Ovary (tissue), 9 donors: ENCODE data around the gene SEMA5B. TPM values are rescaled to one million over a fixed set of nuclear protein-coding genes. Genes with fewer than 3 reads are reported as not detected.

Experiments used
- DNase-seq, 5 donors: peaks; one replicate each; pipeline ENCODE4 v3.0.0-alpha.2; 2019 to 2020
- H3K27ac ChIP-seq, 2 donors: fragments of 200-600 bp; one replicate each; pipeline versions ENCODE4 v1.5.1 to v1.8.0; 2019 to 2022
- H3K27me3 ChIP-seq: fragments of 200-600 bp; one replicate; pipeline ENCODE4 v1.8.0; 2022
- H3K36me3 ChIP-seq: fragments of 200-600 bp; sonication (generic); one replicate; pipeline ENCODE4 v1.5.1; 2019
- H3K4me1 ChIP-seq: one replicate; pipeline ENCODE4 v1.8.1; 2013; ENCODE audit warnings: mild to moderate bottlenecking, moderate library complexity; ENCODE audit not compliant: insufficient read depth
- H3K4me3 ChIP-seq: fragments of 200-600 bp; sonication (generic); one replicate; pipeline ENCODE4 v1.5.1; 2017
- H3K9me3 ChIP-seq, 2 donors: fragments of 200-600 bp in 1 of 2; sonication (generic) in 1 of 2; one replicate each; pipeline versions ENCODE4 v1.5.1 to v1.8.1; 2013 to 2019; ENCODE audit warnings: mild to moderate bottlenecking in 1 of 2, moderate library complexity in 1 of 2
- EP300 ChIP-seq: sonication (generic); formaldehyde crosslinking; IDR thresholded peaks from one replicate; pipeline ENCODE4 v1.6.1; 2017; ENCODE audit warnings: antibody characterized with exemption
- POLR2A ChIP-seq: fragments of 450-650 bp; IDR thresholded peaks from one replicate; pipeline ENCODE4 v1.6.1; 2017; ENCODE audit warnings: antibody characterized with exemption, mild to moderate bottlenecking, moderate library complexity
- WGBS, 3 donors: extraction: QIAGEN DNeasy Blood & Tissue Kit in 1 of 3; methylation state at CpG; one replicate each; pipeline versions ENCODE4 v1.1.5 to v1.1.7; 2013 to 2017; 5-methylcytosine and 5-hydroxymethylcytosine counted together
- intact Hi-C, 4 donors: fragments of 100-400 bp; cut with DNase I; formaldehyde crosslinking; loops; one replicate each; pipeline versions ENCODE4 v1.11.0 to v1.15.1; 2022 to 2023
- polyA plus RNA-seq, 2 donors: library from polyadenylated mRNA; stranded (reverse); fragments of 200-250 nt in 1 of 2; fragments of 350-450 nt in 1 of 2; fragmentation: Illumina TruSeq in 1 of 2; extraction: RNeasy Lipid Tissue Mini Kit (QIAGEN cat#74804) in 1 of 2; gene quantifications; one replicate each; pipeline ENCODE4 v1.2.3, GENCODE V29; 2013 to 2014
- total RNA-seq, 7 donors: library from RNA; depleted of rRNA in 2 of 7; stranded (reverse); fragments of >200 nt in 2 of 7; fragmentation: NEBNext Ultra II Directional in 3 of 7; extraction: Animal tissue kit (Norgen Biotek cat#: 25700) in 3 of 7; gene quantifications; one replicate each; pipeline versions ENCODE4 v1.1.0 to v1.2.4, GENCODE V29; 2016 to 2023
- TF ChIP-seq, protein P1 (sequence below), 3 donors: fragments of 450-650 bp in 2 of 3; fragments of 200-600 bp in 1 of 3; IDR thresholded peaks; one replicate each; pipeline versions ENCODE4 v1.5.1 to v1.8.0; 2016 to 2022; ENCODE audit warnings: antibody characterized with exemption in 3 of 3, mild to moderate bottlenecking in 1 of 3
- donor health status: DM: no; HTN: no; CAD: no; lungs with moderate emphysema.
- donor health status: DM: no; HTN: no; CAD: no.
- donor health status: Bipolar disorder and iron deficiency.
- donor health status: DM: yes; HTN: yes; CAD: no.
- donor health status: DM: no; HTN: no; CAD: no.
- donor health status: DM: yes; HTN: yes; CAD: no.

Gene SEMA5B
- total and polyA plus RNA-seq, 9 donors: 0.22 to 3.1 (median 1.3) TPM

DNA sequence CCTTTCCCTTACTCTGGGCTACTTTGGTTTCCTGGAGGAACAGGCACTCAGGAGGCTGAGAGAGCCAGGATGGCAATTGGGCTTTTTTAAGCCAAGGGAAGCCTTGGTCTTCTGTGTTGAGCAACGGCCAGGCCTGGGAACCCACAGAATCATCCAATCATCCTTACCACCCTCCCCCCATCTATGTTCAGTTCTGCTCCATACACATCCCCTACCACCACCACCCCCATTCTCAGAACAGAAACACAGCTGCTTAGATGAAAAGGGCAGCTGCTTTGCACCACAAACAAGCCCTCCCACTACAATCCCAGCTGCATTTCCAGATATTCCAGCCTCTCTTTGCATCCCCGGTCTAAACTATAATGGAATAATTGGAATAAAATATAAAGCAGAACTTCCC lies 21.0 kb downstream of the SEMA5B start:
- H3K27me3 ChIP-seq: no peaks in the 10 kb centered on the region
- 4 to 19% (median 6%) methylated on average over 2 of the region's 2 CpGs for WGBS, 3 donors
- H3K36me3 ChIP-seq: no peaks in the 10 kb centered on the region
- H3K4me3 ChIP-seq: no peak overlapping the region
- TF ChIP-seq, protein P1, sequence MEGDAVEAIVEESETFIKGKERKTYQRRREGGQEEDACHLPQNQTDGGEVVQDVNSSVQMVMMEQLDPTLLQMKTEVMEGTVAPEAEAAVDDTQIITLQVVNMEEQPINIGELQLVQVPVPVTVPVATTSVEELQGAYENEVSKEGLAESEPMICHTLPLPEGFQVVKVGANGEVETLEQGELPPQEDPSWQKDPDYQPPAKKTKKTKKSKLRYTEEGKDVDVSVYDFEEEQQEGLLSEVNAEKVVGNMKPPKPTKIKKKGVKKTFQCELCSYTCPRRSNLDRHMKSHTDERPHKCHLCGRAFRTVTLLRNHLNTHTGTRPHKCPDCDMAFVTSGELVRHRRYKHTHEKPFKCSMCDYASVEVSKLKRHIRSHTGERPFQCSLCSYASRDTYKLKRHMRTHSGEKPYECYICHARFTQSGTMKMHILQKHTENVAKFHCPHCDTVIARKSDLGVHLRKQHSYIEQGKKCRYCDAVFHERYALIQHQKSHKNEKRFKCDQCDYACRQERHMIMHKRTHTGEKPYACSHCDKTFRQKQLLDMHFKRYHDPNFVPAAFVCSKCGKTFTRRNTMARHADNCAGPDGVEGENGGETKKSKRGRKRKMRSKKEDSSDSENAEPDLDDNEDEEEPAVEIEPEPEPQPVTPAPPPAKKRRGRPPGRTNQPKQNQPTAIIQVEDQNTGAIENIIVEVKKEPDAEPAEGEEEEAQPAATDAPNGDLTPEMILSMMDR (IDR thresholded peaks at IDR 0.05): no peak
- TF ChIP-seq POLR2A (no peak), EP300 (no peak)
- no peaks in the 10 kb centered on the region for H3K4me1 ChIP-seq
- DNase-seq: no peak
- intact Hi-C loops: no loop called here
- no peaks in the 10 kb centered on the region for H3K9me3 ChIP-seq
- no peak overlapping the region for H3K27ac ChIP-seq

DNA sequence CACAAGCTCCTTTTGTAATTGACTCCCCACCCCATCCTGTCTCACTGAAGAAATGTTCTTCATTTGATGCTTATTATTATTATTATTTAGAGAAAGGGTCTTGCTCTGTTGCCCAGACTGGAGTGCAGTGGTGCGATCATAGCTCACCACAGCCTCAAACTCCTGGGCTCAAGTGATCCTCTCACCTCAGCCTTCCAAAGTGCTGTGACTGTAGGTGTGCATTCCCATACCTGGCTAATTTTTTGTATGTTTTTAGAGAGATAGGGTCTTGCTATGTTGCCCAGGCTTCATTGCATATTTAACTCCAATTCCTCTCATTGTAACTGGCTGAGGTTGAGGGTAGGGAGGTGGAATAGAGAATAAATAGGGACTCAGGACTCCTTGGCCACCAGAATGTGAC lies 22.3 kb downstream of the SEMA5B start:
- TF ChIP-seq EP300: no peak
- TF ChIP-seq, protein P1 (IDR thresholded peaks at IDR 0.05): no peak
- TF ChIP-seq POLR2A: no peak
- DNase-seq: no peak
- H3K4me3 ChIP-seq: no peak overlapping the region
- WGBS, 3 donors: 98 to 100% (median 100%) methylated on average over 1 of the region's 1 CpG
- intact Hi-C loops: no loop called here
- no peaks in the 10 kb centered on the region for H3K36me3 ChIP-seq
- H3K27ac ChIP-seq: no peak overlapping the region
- no peaks in the 10 kb centered on the region for H3K4me1 ChIP-seq
- H3K27me3 ChIP-seq: no peaks in the 10 kb centered on the region
- no peaks in the 10 kb centered on the region for H3K9me3 ChIP-seq

DNA sequence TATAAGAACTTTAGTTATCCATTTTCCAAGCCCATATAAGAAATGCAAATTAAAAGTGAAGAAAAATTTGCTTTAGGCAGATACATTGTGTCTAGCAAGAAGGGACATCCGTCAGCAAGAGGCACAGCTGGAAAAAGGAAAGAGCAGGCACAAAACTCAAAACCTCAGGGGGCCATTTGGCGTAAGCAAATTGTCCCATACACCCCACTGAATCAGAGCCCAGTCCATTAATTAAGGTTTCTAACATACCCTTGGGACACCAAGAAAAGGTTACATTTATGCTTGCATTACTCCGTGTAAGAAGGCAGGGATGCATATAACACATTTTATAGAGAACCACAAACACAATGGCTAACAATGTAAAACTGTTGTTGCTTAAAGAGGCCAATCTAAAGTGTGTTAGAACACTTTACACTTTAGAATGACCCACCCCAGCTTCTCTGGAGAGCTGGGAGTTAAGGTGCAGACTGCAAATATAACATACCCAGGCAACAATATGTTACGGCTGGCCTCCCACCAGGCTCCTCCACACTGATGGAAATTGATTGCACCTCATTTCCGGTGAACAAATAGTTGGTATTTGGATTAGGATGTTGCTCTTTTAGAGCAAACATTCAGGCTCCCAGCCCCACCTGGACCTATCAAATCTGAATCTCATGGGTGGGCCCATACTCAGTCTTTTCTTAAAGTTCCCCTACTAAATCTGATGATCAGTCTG lies 23.2 kb downstream of the SEMA5B start:
- Histone ChIP-seq H3K4me3 (no peak overlapping the region), H3K27ac (no peak overlapping the region), H3K4me1 (no peaks in the 10 kb centered on the region), H3K36me3 (no peaks in the 10 kb centered on the region), H3K27me3 (no peaks in the 10 kb centered on the region), H3K9me3 (no peaks in the 10 kb centered on the region)
- no peak for TF ChIP-seq POLR2A
- no peak for TF ChIP-seq EP300
- TF ChIP-seq, protein P1 (IDR thresholded peaks at IDR 0.05): no peak
- 74 to 83% (median 78%) methylated on average over 5 of the region's 5 CpGs for WGBS, 3 donors
- DNase-seq: no peak
- intact Hi-C loops: no loop called here

DNA sequence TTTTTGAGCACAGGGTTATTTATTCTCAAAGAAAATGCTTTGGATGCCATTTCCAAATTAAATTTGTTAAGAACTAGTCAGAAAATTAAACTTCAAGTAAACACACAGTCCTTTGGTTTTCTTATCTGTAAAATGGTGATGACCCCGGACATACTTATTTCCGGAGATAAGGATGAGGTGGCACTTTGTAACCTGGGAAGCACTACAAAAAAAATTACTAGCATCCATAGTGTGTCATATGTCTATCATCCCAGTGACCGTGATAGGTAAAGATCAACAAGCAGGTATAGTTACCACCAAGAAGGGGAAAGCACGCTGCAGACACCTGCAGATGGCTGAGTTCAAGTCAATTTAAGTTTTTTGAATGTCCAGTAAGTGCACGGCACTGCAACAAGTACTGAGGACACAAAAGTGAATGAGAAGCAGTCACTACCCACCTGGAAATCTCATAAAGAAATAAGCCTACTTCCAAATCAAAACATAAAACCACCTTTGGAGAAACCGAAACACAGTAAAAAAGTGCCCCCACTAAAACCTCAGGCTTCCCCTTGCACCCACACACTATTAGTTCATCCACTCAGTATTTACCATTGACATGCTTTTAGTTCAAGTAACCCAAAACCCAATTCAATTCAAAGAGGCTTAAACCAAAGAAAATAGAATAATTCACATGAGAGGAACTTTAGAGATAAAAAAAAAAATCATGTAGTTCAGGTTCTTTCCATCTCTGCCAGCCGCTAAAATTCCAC lies 24.6 kb downstream of the SEMA5B start:
- H3K36me3 ChIP-seq: no peaks in the 10 kb centered on the region
- no peaks in the 10 kb centered on the region for H3K4me1 ChIP-seq
- intact Hi-C loops: no loop called here
- H3K9me3 ChIP-seq: no peaks in the 10 kb centered on the region
- DNase-seq: no peak
- H3K27me3 ChIP-seq: no peaks in the 10 kb centered on the region
- H3K4me3 ChIP-seq: no peak overlapping the region
- no peak overlapping the region for H3K27ac ChIP-seq
- 80 to 86% (median 82%) methylated on average over 7 of the region's 7 CpGs for WGBS, 3 donors
- TF ChIP-seq EP300: no peak
- TF ChIP-seq POLR2A: no peak
- TF ChIP-seq, protein P1 (IDR thresholded peaks at IDR 0.05): no peak
